PC-9 (cell line): ENCODE results near the gene SUN3. TPM values are rescaled to one million over a fixed set of nuclear protein-coding genes. Genes with fewer than 3 reads are reported as not detected.

Experiments
- BruUV-seq: library from RNA; stranded (reverse); fragments of 400-500 nt; replicated peaks from 2 replicates; lab custom pipeline; 2021; lab: Mats Ljungman, UMichigan
- CTCF ChIA-PET: fragments of 300-600 bp; sonication (Branson Sonifier 250); formaldehyde crosslinking; loops from one replicate; lab custom pipeline; 2022; ENCODE audit warnings: antibody characterized with exemption; lab: Charles Lee
- POLR2A ChIA-PET: fragments of 300-600 bp; sonication (Branson Sonifier 250); formaldehyde crosslinking; loops from one replicate; lab custom pipeline; 2022; ENCODE audit warnings: antibody characterized with exemption; ENCODE audit not compliant: unreplicated experiment; lab: Charles Lee
- DNase-seq, 2 experiments: peaks; one replicate each; pipeline versions ENCODE4 v3.0.0 to v3.0.0-alpha.2; 2015 to 2022; ENCODE audit warnings: mixed read lengths in 1 of 2
- H2AFZ ChIP-seq: fragments of 200-600 bp; sonication (generic); 2 replicates; pipeline ENCODE4 v1.8.1; 2017; ENCODE audit warnings: antibody characterized with exemption
- H3F3A ChIP-seq: fragments of 200-600 bp; sonication (generic); 2 replicates; pipeline ENCODE4 v1.8.1; 2017; ENCODE audit warnings: antibody characterized with exemption, mild to moderate bottlenecking, low read depth; ENCODE audit not compliant: insufficient read depth
- H3K27ac ChIP-seq: fragments of 200-600 bp; sonication (generic); 2 replicates; pipeline ENCODE4 v1.6.1; 2016; ENCODE audit warnings: mixed run types
- H3K27me3 ChIP-seq: fragments of 200-600 bp; sonication (generic); 2 replicates; pipeline ENCODE4 v1.6.1; 2016; ENCODE audit warnings: low read depth, mixed run types; ENCODE audit not compliant: insufficient read depth
- H3K36me3 ChIP-seq: fragments of 200-600 bp; sonication (generic); 2 replicates; pipeline ENCODE4 v1.6.1; 2016; ENCODE audit warnings: low read depth, mixed run types
- H3K4me1 ChIP-seq: fragments of 200-600 bp; sonication (generic); replicated peaks from 2 replicates; pipeline ENCODE4 v1.6.1; 2016; ENCODE audit warnings: mixed run types; ENCODE audit not compliant: insufficient read depth
- H3K4me2 ChIP-seq: fragments of 200-600 bp; sonication (generic); 2 replicates; pipeline ENCODE4 v1.6.1; 2017; ENCODE audit warnings: mixed run types
- H3K4me3 ChIP-seq: fragments of 200-600 bp; sonication (generic); 2 replicates; pipeline ENCODE4 v1.6.1; 2016; ENCODE audit warnings: mixed run types
- H3K79me2 ChIP-seq: fragments of 200-600 bp; sonication (generic); 2 replicates; pipeline ENCODE4 v1.6.1; 2017; ENCODE audit warnings: low read depth, mixed run types
- H3K9me2 ChIP-seq: fragments of 200-600 bp; sonication (generic); 2 replicates; pipeline ENCODE4 v1.8.1; 2017; ENCODE audit warnings: mild to moderate bottlenecking; ENCODE audit not compliant: insufficient read depth
- H3K9me3 ChIP-seq: fragments of 200-600 bp; sonication (generic); 2 replicates; pipeline ENCODE4 v1.8.1; 2016; ENCODE audit warnings: low read depth; ENCODE audit not compliant: insufficient read depth
- H4K20me1 ChIP-seq: fragments of 200-600 bp; sonication (generic); 2 replicates; pipeline ENCODE4 v1.8.1; 2017; ENCODE audit not compliant: insufficient read depth
- CTCF ChIP-seq: fragments of 200-600 bp; sonication (generic); conservative IDR thresholded peaks from 2 replicates; pipeline ENCODE4 v1.6.1; 2017; ENCODE audit warnings: mixed run types, antibody characterized with exemption, mild to moderate bottlenecking, moderate library complexity
- EZH2 ChIP-seq: fragments of 200-600 bp; sonication (generic); IDR thresholded peaks from 2 replicates; pipeline ENCODE4 v1.8.0; 2017; ENCODE audit warnings: antibody characterized with exemption, low read depth
- intact Hi-C: fragments of 100-400 bp; cut with micrococcal nuclease; formaldehyde crosslinking; loops from one replicate; pipeline ENCODE4 v1.10.0; 2022; ENCODE audit not compliant: unreplicated experiment
- total RNA-seq: library from RNA; stranded (reverse); gene quantifications from 2 replicates; pipeline ENCODE4 v1.2.3, GENCODE V29; 2021

Gene SUN3
- total RNA-seq, 1 experiment from 2014 or later, result 0.24 TPM

DNA sequence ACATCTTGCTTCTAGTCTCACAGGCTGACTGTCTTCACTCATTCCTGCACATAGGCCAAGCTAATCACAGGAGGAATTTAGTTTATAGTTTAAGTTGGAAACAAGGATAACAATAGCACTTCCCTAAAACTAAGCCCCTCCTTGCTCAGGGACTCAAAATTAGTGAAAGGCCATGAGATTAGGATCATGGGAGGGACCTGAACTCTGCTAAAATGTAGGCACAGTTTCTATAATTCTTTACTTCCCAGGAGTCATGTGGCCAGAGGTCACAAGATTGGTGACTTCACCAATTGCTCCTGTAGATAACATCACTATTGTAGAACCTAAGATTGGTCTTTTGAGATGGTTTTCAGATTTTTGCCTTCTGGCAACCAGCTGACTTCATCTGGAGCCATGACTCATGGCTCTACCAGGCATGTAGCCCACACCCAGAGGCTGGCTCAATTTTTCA, 45.3 kb upstream of the SUN3 start:
- Histone ChIP-seq H3K9me3 (peaks cover 17% of the 10 kb centered on the region), H3K79me2 (no peaks in the 10 kb centered on the region), H3K4me2 (peak overlapping the region; percentile 38), H2AFZ (peak overlapping the region; percentile 13), H4K20me1 (no peaks in the 10 kb centered on the region), H3K4me1 (peaks cover 26% of the 10 kb centered on the region), H3K27ac (peak overlapping the region; percentile 44), H3F3A (peaks cover 12% of the 10 kb centered on the region; the same call in 1 of the 2 replicates), H3K27me3 (no peaks in the 10 kb centered on the region), H3K36me3 (no peaks in the 10 kb centered on the region), H3K9me2 (no peaks in the 10 kb centered on the region), H3K4me3 (no peak overlapping the region)
- intact Hi-C loops, result no loop called here
- no TSS peak for BruUV-seq
- ChIA-PET POLR2A (no interaction called here), CTCF (no interaction called here)
- TF ChIP-seq CTCF, result no peak
- TF ChIP-seq EZH2, result no peak
- peak in 1 of 2 experiments; percentile 71 for DNase-seq

- Histone ChIP-seq H3K27me3 (no peaks in the 10 kb centered on the region), H3K9me2 (no peaks in the 10 kb centered on the region), H3F3A (no peaks in the 10 kb centered on the region), H3K4me3 (no peak overlapping the region), H3K4me1 (peaks cover 10% of the 10 kb centered on the region), H3K4me2 (no peak overlapping the region), H3K27ac (no peak overlapping the region), H3K36me3 (no peaks in the 10 kb centered on the region), H3K9me3 (peaks cover 17% of the 10 kb centered on the region), H3K79me2 (no peaks in the 10 kb centered on the region), H4K20me1 (no peaks in the 10 kb centered on the region), H2AFZ (no peak overlapping the region)
- no peak for TF ChIP-seq EZH2
- TF ChIP-seq CTCF, result no peak
- DNase-seq, result peak in 1 of 2 experiments; percentile 58
- ChIA-PET POLR2A (no interaction called here), CTCF (no interaction called here)
- intact Hi-C loops, result no loop called here
- no TSS peak for BruUV-seq
Observed at GRCh38 chr7:48067475-48067874, 38.6 kb upstream of the SUN3 start.

GRCh38 chr7:48063985-48064384, 35.1 kb upstream of the SUN3 start:
- no peaks in the 10 kb centered on the region for H3K79me2 ChIP-seq
- no peaks in the 10 kb centered on the region for H3K9me2 ChIP-seq
- POLR2A ChIA-PET, result no interaction called here
- no peaks in the 10 kb centered on the region for H3K36me3 ChIP-seq
- H3K4me1 ChIP-seq, result peaks cover 10% of the 10 kb centered on the region
- no peak for DNase-seq
- peaks cover 10% of the 10 kb centered on the region for H3K9me3 ChIP-seq
- H3F3A ChIP-seq, result no peaks in the 10 kb centered on the region
- CTCF ChIA-PET, result no interaction called here
- intact Hi-C loops, result no loop called here
- no peak overlapping the region for H3K4me2 ChIP-seq
- no peak overlapping the region for H2AFZ ChIP-seq
- H4K20me1 ChIP-seq, result no peaks in the 10 kb centered on the region
- no peak overlapping the region for H3K27ac ChIP-seq
- no peaks in the 10 kb centered on the region for H3K27me3 ChIP-seq
- H3K4me3 ChIP-seq, result no peak overlapping the region
- BruUV-seq, result no TSS peak
- no peak for TF ChIP-seq EZH2
- no peak for TF ChIP-seq CTCF
